CD4-positive, CD25-positive, alpha-beta regulatory T cell (primary cell): ENCODE measurements around the gene SOCS6. TPM values are rescaled to one million over a fixed set of nuclear protein-coding genes. Genes with fewer than 3 reads are reported as not detected.

Experiments used
- ATAC-seq, 2 donors: fragments of 150-1000 bp; cut with Tn5 transposase; one replicate each; pipeline ENCODE4 v1.10.0; 2021; ENCODE audit warnings: low read depth in 2 of 2, moderate number of reproducible peaks in 2 of 2, moderate library complexity in 1 of 2
- DNase-seq, 3 donors: peaks; one replicate each; pipeline versions ENCODE4 v3.0.0 to v3.0.0-alpha.2; 2012 to 2022; ENCODE audit warnings: mixed read lengths in 1 of 3
- H3K27ac ChIP-seq: one replicate; pipeline ENCODE4 v1.7.0; 2013; ENCODE audit warnings: mild to moderate bottlenecking, low read length; ENCODE audit not compliant: insufficient read depth, poor library complexity, severe bottlenecking
- H3K27me3 ChIP-seq: one replicate; pipeline ENCODE4 v1.7.0; 2013; ENCODE audit warnings: low read length; ENCODE audit not compliant: control insufficient read depth, insufficient read depth
- H3K36me3 ChIP-seq: one replicate; pipeline ENCODE4 v1.7.0; 2013; ENCODE audit warnings: mild to moderate bottlenecking, low read length, moderate library complexity; ENCODE audit not compliant: control insufficient read depth, insufficient read depth
- H3K4me1 ChIP-seq: 2 replicates; pipeline ENCODE4 v1.7.0; 2013; ENCODE audit warnings: mild to moderate bottlenecking, low read length; ENCODE audit not compliant: insufficient read depth, control insufficient read depth, poor library complexity, severe bottlenecking
- H3K4me3 ChIP-seq: one replicate; pipeline ENCODE4 v1.7.0; 2013; ENCODE audit warnings: low read depth, mild to moderate bottlenecking, low read length, moderate library complexity
- H3K9me3 ChIP-seq, 2 experiments: 1 replicate in 1 of 2; 2 replicates in 1 of 2; pipeline ENCODE4 v1.7.0; 2013; ENCODE audit warnings: low read length in 2 of 2, mild to moderate bottlenecking in 1 of 2, moderate library complexity in 1 of 2; ENCODE audit not compliant: control insufficient read depth in 2 of 2
- H3K27ac Mint-ChIP-seq, 3 donors: one replicate each; pipeline ENCODE4 v1.8.0; 2020 to 2022; ENCODE audit warnings: mild to moderate bottlenecking in 3 of 3, mixed read lengths in 3 of 3, moderate library complexity in 2 of 3
- H3K27me3 Mint-ChIP-seq: one replicate; pipeline ENCODE4 v1.8.0; 2022; ENCODE audit warnings: mild to moderate bottlenecking, mixed read lengths
- H3K36me3 Mint-ChIP-seq: one replicate; pipeline ENCODE4 v1.8.0; 2020; ENCODE audit warnings: mixed read lengths
- H3K4me1 Mint-ChIP-seq, 4 donors: one replicate each; pipeline ENCODE4 v1.8.0; 2020 to 2022; ENCODE audit warnings: mixed read lengths in 4 of 4, mild to moderate bottlenecking in 1 of 4
- H3K4me3 Mint-ChIP-seq, 4 donors: one replicate each; pipeline ENCODE4 v1.8.0; 2020 to 2022; ENCODE audit warnings: mild to moderate bottlenecking in 4 of 4, mixed read lengths in 4 of 4, moderate library complexity in 3 of 4
- H3K9me3 Mint-ChIP-seq, 7 donors: one replicate each; pipeline ENCODE4 v1.8.0; 2020 to 2022; ENCODE audit warnings: mixed read lengths in 7 of 7, mild to moderate bottlenecking in 3 of 7, moderate library complexity in 2 of 7
- polyA plus RNA-seq, 4 donors: library from polyadenylated mRNA; unstranded; fragments of 300-500 nt; fragmentation: Illumina TruSeq; gene quantifications; one replicate each; pipeline ENCODE4 v1.2.3, GENCODE V29; 2021
- total RNA-seq: library from RNA; stranded (reverse); gene quantifications from one replicate; pipeline ENCODE4 v1.2.3, GENCODE V29; 2022

SOCS6 gene
- total and polyA plus RNA-seq, 5 donors from 2014 or later: 0.07 to 0.39 (median 0.26) TPM; not detected in 1

- ATAC-seq (no peak), DNase-seq (no peak)
- H3K9me3 Mint-ChIP-seq: peaks cover 0 to 3% (median 0%) of the 10 kb centered on the region in 7 donors
- Histone ChIP-seq H3K27ac (no peak overlapping the region), H3K4me1 (peaks cover 4% of the 10 kb centered on the region), H3K36me3 (no peaks in the 10 kb centered on the region), H3K27me3 (peaks cover 17% of the 10 kb centered on the region), H3K9me3 (no peaks in the 10 kb centered on the region), H3K4me3 (no peak overlapping the region)
- peaks cover 55% of the 10 kb centered on the region for H3K27me3 Mint-ChIP-seq
- peak overlapping the region in 3 of 4 donors; percentile 62 to 76 (median 69) for H3K4me3 Mint-ChIP-seq
- H3K4me1 Mint-ChIP-seq: peaks cover 0 to 12% (median 6%) of the 10 kb centered on the region in 4 donors
- no peaks in the 10 kb centered on the region for H3K36me3 Mint-ChIP-seq
- H3K27ac Mint-ChIP-seq: no peak overlapping the region
Measured at GRCh38 chr18:70290482-70291294, 1.8 kb downstream of the SOCS6 start.

GRCh38 chr18:70291295-70291574 lies 2.4 kb downstream of the SOCS6 start:
- DNase-seq (no peak), ATAC-seq (no peak)
- no peaks in the 10 kb centered on the region for H3K36me3 Mint-ChIP-seq
- Histone ChIP-seq H3K27ac (no peak overlapping the region), H3K36me3 (no peaks in the 10 kb centered on the region), H3K27me3 (peaks cover 17% of the 10 kb centered on the region), H3K4me3 (no peak overlapping the region), H3K4me1 (peaks cover 4% of the 10 kb centered on the region), H3K9me3 (no peaks in the 10 kb centered on the region)
- H3K4me3 Mint-ChIP-seq: peak overlapping the region in 2 of 4 donors; percentile 44 to 76
- peaks cover 0 to 12% (median 6%) of the 10 kb centered on the region in 4 donors for H3K4me1 Mint-ChIP-seq
- peaks cover 0 to 3% (median 0%) of the 10 kb centered on the region in 7 donors for H3K9me3 Mint-ChIP-seq
- no peak overlapping the region for H3K27ac Mint-ChIP-seq
- H3K27me3 Mint-ChIP-seq: peaks cover 52% of the 10 kb centered on the region

GRCh38 chr18:70292628-70293027 lies 3.8 kb downstream of the SOCS6 start:
- H3K9me3 ChIP-seq: no peaks in the 10 kb centered on the region
- peaks cover 4% of the 10 kb centered on the region for H3K4me1 ChIP-seq
- DNase-seq (no peak), ATAC-seq (no peak)
- no peaks in the 10 kb centered on the region for H3K36me3 ChIP-seq
- Mint-ChIP-seq H3K4me3 (no peak overlapping the region), H3K27ac (no peak overlapping the region), H3K4me1 (peaks cover 0 to 12% (median 6%) of the 10 kb centered on the region in 4 donors), H3K9me3 (peaks cover 0 to 3% (median 0%) of the 10 kb centered on the region in 7 donors), H3K36me3 (no peaks in the 10 kb centered on the region), H3K27me3 (peaks cover 45% of the 10 kb centered on the region)
- no peak overlapping the region for H3K27ac ChIP-seq
- H3K4me3 ChIP-seq: no peak overlapping the region
- peaks cover 15% of the 10 kb centered on the region for H3K27me3 ChIP-seq

- ATAC-seq: no peak
- Mint-ChIP-seq H3K36me3 (no peaks in the 10 kb centered on the region), H3K27ac (no peak overlapping the region), H3K27me3 (peaks cover 40% of the 10 kb centered on the region), H3K9me3 (peaks cover 0 to 3% (median 0%) of the 10 kb centered on the region in 7 donors), H3K4me1 (peaks cover 0 to 12% (median 5%) of the 10 kb centered on the region in 4 donors), H3K4me3 (no peak overlapping the region)
- Histone ChIP-seq H3K9me3 (no peaks in the 10 kb centered on the region), H3K4me1 (peaks cover 4% of the 10 kb centered on the region), H3K36me3 (no peaks in the 10 kb centered on the region), H3K27ac (no peak overlapping the region), H3K4me3 (no peak overlapping the region), H3K27me3 (peaks cover 15% of the 10 kb centered on the region)
- DNase-seq: no peak
Measured at GRCh38 chr18:70293166-70293565, 4.3 kb downstream of the SOCS6 start.

GRCh38 chr18:70294471-70295191 lies 5.8 kb downstream of the SOCS6 start:
- no peaks in the 10 kb centered on the region for H3K36me3 ChIP-seq
- no peak overlapping the region for H3K27ac ChIP-seq
- ATAC-seq (no peak), DNase-seq (no peak)
- Mint-ChIP-seq H3K9me3 (peaks cover 0 to 3% (median 0%) of the 10 kb centered on the region in 7 donors), H3K27me3 (peaks cover 39% of the 10 kb centered on the region), H3K4me3 (no peak overlapping the region), H3K4me1 (peaks cover 0 to 11% (median 5%) of the 10 kb centered on the region in 4 donors), H3K36me3 (no peaks in the 10 kb centered on the region), H3K27ac (no peak overlapping the region)
- peaks cover 3% of the 10 kb centered on the region for H3K4me1 ChIP-seq
- peaks cover 15% of the 10 kb centered on the region for H3K27me3 ChIP-seq
- no peaks in the 10 kb centered on the region for H3K9me3 ChIP-seq
- no peak overlapping the region for H3K4me3 ChIP-seq

- H3K36me3 Mint-ChIP-seq: no peaks in the 10 kb centered on the region
- no peak overlapping the region for H3K27ac Mint-ChIP-seq
- H3K9me3 Mint-ChIP-seq: peaks cover 0 to 3% (median 0%) of the 10 kb centered on the region in 7 donors
- DNase-seq (no peak), ATAC-seq (no peak)
- H3K4me1 Mint-ChIP-seq: peaks cover 0 to 6% (median 2%) of the 10 kb centered on the region in 4 donors
- no peaks in the 10 kb centered on the region for H3K4me1 ChIP-seq
- H3K27me3 Mint-ChIP-seq: peaks cover 30% of the 10 kb centered on the region
- H3K4me3 Mint-ChIP-seq: no peak overlapping the region
- H3K4me3 ChIP-seq: no peak overlapping the region
- H3K27me3 ChIP-seq: peaks cover 7% of the 10 kb centered on the region
- no peak overlapping the region for H3K27ac ChIP-seq
- no peaks in the 10 kb centered on the region for H3K9me3 ChIP-seq
- H3K36me3 ChIP-seq: no peaks in the 10 kb centered on the region
Measured at GRCh38 chr18:70295192-70296188, 6.6 kb downstream of the SOCS6 start.

GRCh38 chr18:70296289-70296688 lies 7.4 kb downstream of the SOCS6 start:
- no peak overlapping the region for H3K4me3 Mint-ChIP-seq
- Histone ChIP-seq H3K36me3 (no peaks in the 10 kb centered on the region), H3K27ac (no peak overlapping the region), H3K4me3 (no peak overlapping the region), H3K4me1 (no peaks in the 10 kb centered on the region), H3K27me3 (peaks cover 6% of the 10 kb centered on the region), H3K9me3 (no peaks in the 10 kb centered on the region)
- H3K4me1 Mint-ChIP-seq: no peaks in the 10 kb centered on the region
- peaks cover 23% of the 10 kb centered on the region for H3K27me3 Mint-ChIP-seq
- H3K9me3 Mint-ChIP-seq: no peaks in the 10 kb centered on the region
- H3K36me3 Mint-ChIP-seq: no peaks in the 10 kb centered on the region
- H3K27ac Mint-ChIP-seq: no peak overlapping the region
- ATAC-seq: no peak
- no peak for DNase-seq
